HEK293 (cell line): ENCODE measurements around the gene TMEM150B.
A peak's percentile ranks its signal among the peaks of the same experiment; 100 is the strongest.

ENCODE experiments used
- CTCF ChIA-PET: fragments of 350-600 bp; formaldehyde crosslinking; extraction: SDS; loops from one replicate; lab custom pipeline; 2021; ENCODE audit warnings: antibody characterized with exemption; lab: Yijun Ruan, JAX
- POLR2A ChIA-PET: fragments of 300-600 bp; formaldehyde crosslinking; extraction: SDS; loops from one replicate; lab custom pipeline; 2020; ENCODE audit warnings: antibody characterized with exemption, inconsistent platforms; lab: Yijun Ruan, JAX
- H3K27ac ChIP-seq: fragments of 200-500 bp; sonication (Bioruptor generic); 2 replicates; pipeline ENCODE4 v1.5.1; 2014; ENCODE audit warnings: low read depth, low read length, control low read depth, inconsistent platforms; ENCODE audit errors: extremely low read depth
- H3K36me3 ChIP-seq, 2 experiments: fragments of 200-500 bp in 1 of 2; sonication (Bioruptor generic) in 1 of 2; 1 replicate in 1 of 2; 2 replicates in 1 of 2; pipeline ENCODE4 v1.5.1; 2014 to 2017; ENCODE audit warnings: inconsistent platforms in 2 of 2, low read length in 2 of 2; ENCODE audit not compliant: control insufficient read depth in 2 of 2, insufficient read depth in 1 of 2
- H3K4me1 ChIP-seq: fragments of 200-500 bp; sonication (Bioruptor generic); 2 replicates; pipeline ENCODE4 v1.5.1; 2014; ENCODE audit warnings: mild to moderate bottlenecking, low read length, inconsistent platforms; ENCODE audit not compliant: control insufficient read depth, insufficient read depth
- H3K4me3 ChIP-seq: 2 replicates; pipeline ENCODE4 v1.5.1; 2011; ENCODE audit warnings: low read depth, mild to moderate bottlenecking, control low read depth, low read length, moderate library complexity
- H3K9me3 ChIP-seq: fragments of 200-500 bp; sonication (Bioruptor generic); 2 replicates; pipeline ENCODE4 v1.5.1; 2014; ENCODE audit warnings: low read depth, low read length, inconsistent platforms; ENCODE audit not compliant: control insufficient read depth, insufficient read depth
- BCL11B ChIP-seq: fragments of 450-650 bp; formaldehyde crosslinking; IDR thresholded peaks from 2 replicates; pipeline ENCODE4 v1.5.1; 2016; ENCODE audit warnings: low read depth, missing biosample characterization, missing genetic modification characterization
- GLIS1 ChIP-seq: fragments of 450-650 bp; formaldehyde crosslinking; IDR thresholded peaks from 2 replicates; pipeline ENCODE4 v1.5.1; 2016; ENCODE audit warnings: missing biosample characterization, missing genetic modification characterization
- GLIS2 ChIP-seq: fragments of 450-650 bp; formaldehyde crosslinking; IDR thresholded peaks from 2 replicates; pipeline ENCODE4 v1.5.1; 2016; ENCODE audit warnings: missing biosample characterization, missing genetic modification characterization
- IKZF3 ChIP-seq: fragments of 450-650 bp; IDR thresholded peaks from 2 replicates; pipeline ENCODE4 v1.5.0; 2018; ENCODE audit warnings: missing biosample characterization, mild to moderate bottlenecking, missing genetic modification characterization, moderate library complexity
- KLF9 ChIP-seq: fragments of 450-650 bp; formaldehyde crosslinking; IDR thresholded peaks from 2 replicates; pipeline ENCODE4 v1.5.1; 2016; ENCODE audit warnings: missing biosample characterization, missing genetic modification characterization, low read depth
- PBX3 ChIP-seq: sonication (generic); formaldehyde crosslinking; IDR thresholded peaks from 2 replicates; pipeline ENCODE4 v1.8.1; 2022; ENCODE audit warnings: mild to moderate bottlenecking, moderate library complexity, missing genetic modification reagents
- REPIN1 ChIP-seq: fragments of 450-650 bp; formaldehyde crosslinking; IDR thresholded peaks from 2 replicates; pipeline ENCODE4 v1.5.1; 2017; ENCODE audit warnings: missing biosample characterization, missing genetic modification characterization, low read depth
- WT1 ChIP-seq: fragments of 450-650 bp; formaldehyde crosslinking; IDR thresholded peaks from 2 replicates; pipeline ENCODE4 v1.5.1; 2016; ENCODE audit warnings: missing biosample characterization, missing genetic modification characterization
- YY1 ChIP-seq: fragments of 450-650 bp; formaldehyde crosslinking; IDR thresholded peaks from 2 replicates; pipeline ENCODE4 v1.5.1; 2018; ENCODE audit warnings: missing biosample characterization, missing genetic modification characterization
- YY2 ChIP-seq: fragments of 450-650 bp; formaldehyde crosslinking; IDR thresholded peaks from 2 replicates; pipeline ENCODE4 v1.5.1; 2016; ENCODE audit warnings: missing biosample characterization, missing genetic modification characterization
- ZBTB20 ChIP-seq: fragments of 450-650 bp; formaldehyde crosslinking; IDR thresholded peaks from 2 replicates; pipeline ENCODE4 v1.5.1; 2016; ENCODE audit warnings: missing biosample characterization, missing genetic modification characterization
- ZBTB21 ChIP-seq: fragments of 450-650 bp; formaldehyde crosslinking; IDR thresholded peaks from 2 replicates; pipeline ENCODE4 v1.5.1; 2017; ENCODE audit warnings: missing biosample characterization, missing genetic modification characterization
- ZBTB8A ChIP-seq: fragments of 450-650 bp; formaldehyde crosslinking; IDR thresholded peaks from 2 replicates; pipeline ENCODE4 v1.5.1; 2016; ENCODE audit warnings: missing biosample characterization, missing genetic modification characterization
- ZEB2 ChIP-seq: fragments of 450-650 bp; formaldehyde crosslinking; IDR thresholded peaks from 2 replicates; pipeline ENCODE4 v1.5.1; 2016; ENCODE audit warnings: missing biosample characterization, missing genetic modification characterization
- ZFHX2 ChIP-seq: fragments of 450-650 bp; formaldehyde crosslinking; conservative IDR thresholded peaks from 2 replicates; pipeline ENCODE4 v1.5.1; 2016; ENCODE audit warnings: missing biosample characterization, missing genetic modification characterization
- ZIC2 ChIP-seq: fragments of 450-650 bp; formaldehyde crosslinking; IDR thresholded peaks from 2 replicates; pipeline ENCODE4 v1.5.1; 2016; ENCODE audit warnings: missing biosample characterization, missing genetic modification characterization
- ZNF10 ChIP-seq: fragments of 450-650 bp; formaldehyde crosslinking; IDR thresholded peaks from 2 replicates; pipeline ENCODE4 v1.5.1; 2017; ENCODE audit warnings: missing biosample characterization, missing genetic modification characterization
- ZNF121 ChIP-seq: fragments of 450-650 bp; formaldehyde crosslinking; IDR thresholded peaks from 2 replicates; pipeline ENCODE4 v1.5.1; 2016; ENCODE audit warnings: missing biosample characterization, missing genetic modification characterization
- ZNF2 ChIP-seq: fragments of 450-650 bp; formaldehyde crosslinking; IDR thresholded peaks from 2 replicates; pipeline ENCODE4 v1.5.1; 2016; ENCODE audit warnings: missing biosample characterization, missing genetic modification characterization
- ZNF211 ChIP-seq: fragments of 450-650 bp; formaldehyde crosslinking; IDR thresholded peaks from 2 replicates; pipeline ENCODE4 v1.5.1; 2016; ENCODE audit warnings: low read depth, missing biosample characterization, missing genetic modification characterization
- ZNF335 ChIP-seq: fragments of 450-650 bp; formaldehyde crosslinking; conservative IDR thresholded peaks from 2 replicates; pipeline ENCODE4 v1.5.1; 2016; ENCODE audit warnings: missing biosample characterization, missing genetic modification characterization
- ZNF341 ChIP-seq: fragments of 450-650 bp; formaldehyde crosslinking; IDR thresholded peaks from 2 replicates; pipeline ENCODE4; 2016; ENCODE audit warnings: low read depth, missing biosample characterization, missing genetic modification characterization
- ZNF366 ChIP-seq: fragments of 450-650 bp; formaldehyde crosslinking; conservative IDR thresholded peaks from 2 replicates; pipeline ENCODE4 v1.5.1; 2016; ENCODE audit warnings: missing biosample characterization, missing genetic modification characterization
- ZNF423 ChIP-seq: fragments of 450-650 bp; formaldehyde crosslinking; IDR thresholded peaks from 2 replicates; pipeline ENCODE4 v1.5.1; 2016; ENCODE audit warnings: missing biosample characterization, missing genetic modification characterization
- ZNF433 ChIP-seq: fragments of 450-650 bp; formaldehyde crosslinking; IDR thresholded peaks from 2 replicates; pipeline ENCODE4 v1.5.1; 2016; ENCODE audit warnings: missing biosample characterization, missing genetic modification characterization, low read depth
- ZNF561 ChIP-seq: fragments of 450-650 bp; IDR thresholded peaks from 2 replicates; pipeline ENCODE4 v1.5.1; 2018; ENCODE audit warnings: missing biosample characterization, missing genetic modification characterization, borderline replicate concordance
- ZNF571 ChIP-seq: fragments of 450-650 bp; formaldehyde crosslinking; IDR thresholded peaks from 2 replicates; pipeline ENCODE4 v1.5.0; 2017; ENCODE audit warnings: missing biosample characterization, missing genetic modification characterization
- ZNF585B ChIP-seq: fragments of 450-650 bp; formaldehyde crosslinking; IDR thresholded peaks from 2 replicates; pipeline ENCODE4 v1.5.1; 2016; ENCODE audit warnings: missing biosample characterization, missing genetic modification characterization
- ZNF654 ChIP-seq: fragments of 450-650 bp; formaldehyde crosslinking; IDR thresholded peaks from 2 replicates; pipeline ENCODE4 v1.5.1; 2016; ENCODE audit warnings: low read depth, missing biosample characterization, missing genetic modification characterization
- ZNF664 ChIP-seq: fragments of 450-650 bp; formaldehyde crosslinking; IDR thresholded peaks from 2 replicates; pipeline ENCODE4 v1.5.1; 2016; ENCODE audit warnings: missing biosample characterization, missing genetic modification characterization
- ZNF701 ChIP-seq: fragments of 450-650 bp; formaldehyde crosslinking; IDR thresholded peaks from 2 replicates; pipeline ENCODE4 v1.5.1; 2016; ENCODE audit warnings: missing biosample characterization, missing genetic modification characterization
- ZNF777 ChIP-seq: fragments of 450-650 bp; formaldehyde crosslinking; IDR thresholded peaks from 2 replicates; pipeline ENCODE4 v1.5.1; 2017; ENCODE audit warnings: missing biosample characterization, missing genetic modification characterization, borderline replicate concordance
- ZNF843 ChIP-seq: fragments of 450-650 bp; formaldehyde crosslinking; IDR thresholded peaks from 2 replicates; pipeline ENCODE4 v1.5.1; 2016; ENCODE audit warnings: missing biosample characterization, missing genetic modification characterization
- ZXDB ChIP-seq: fragments of 450-650 bp; formaldehyde crosslinking; IDR thresholded peaks from 2 replicates; pipeline ENCODE4 v1.5.1; 2016; ENCODE audit warnings: missing biosample characterization, missing genetic modification characterization
- TF ChIP-seq, protein P1 (sequence below): fragments of 450-650 bp; formaldehyde crosslinking; IDR thresholded peaks from 2 replicates; pipeline ENCODE4 v1.5.1; 2016; ENCODE audit warnings: missing biosample characterization, missing genetic modification characterization
- TF ChIP-seq, protein P2 (sequence below): fragments of 450-650 bp; formaldehyde crosslinking; IDR thresholded peaks from 2 replicates; pipeline ENCODE4; 2016; ENCODE audit warnings: missing biosample characterization, missing genetic modification characterization

Gene TMEM150B

GRCh38 chr19:55340784-55341147 is 15.6 kb upstream of the TMEM150B start (continued):
- TF ChIP-seq WT1 (tag by site-specific recombination): peak; percentile 23; the same call in 1 of the 2 replicates
- TF ChIP-seq ZNF433 (tag by site-specific recombination): no peak
- TF ChIP-seq BCL11B (tag by site-specific recombination): peak; percentile 59; the same call in 1 of the 2 replicates
- peak; percentile 32; the same call in 1 of the 2 replicates for TF ChIP-seq ZNF843
- TF ChIP-seq ZNF335: peak; percentile 35; the same call in 1 of the 2 replicates
- 0 out of 2 replicates have a peak, but pooled peaks have one; percentile 23 for TF ChIP-seq PBX3
- peak; percentile 37 for TF ChIP-seq ZFHX2 (tag by site-specific recombination)
- peak; percentile 54; the same call in 1 of the 2 replicates for TF ChIP-seq ZNF366 (tag by site-specific recombination)
- TF ChIP-seq, protein P1, sequence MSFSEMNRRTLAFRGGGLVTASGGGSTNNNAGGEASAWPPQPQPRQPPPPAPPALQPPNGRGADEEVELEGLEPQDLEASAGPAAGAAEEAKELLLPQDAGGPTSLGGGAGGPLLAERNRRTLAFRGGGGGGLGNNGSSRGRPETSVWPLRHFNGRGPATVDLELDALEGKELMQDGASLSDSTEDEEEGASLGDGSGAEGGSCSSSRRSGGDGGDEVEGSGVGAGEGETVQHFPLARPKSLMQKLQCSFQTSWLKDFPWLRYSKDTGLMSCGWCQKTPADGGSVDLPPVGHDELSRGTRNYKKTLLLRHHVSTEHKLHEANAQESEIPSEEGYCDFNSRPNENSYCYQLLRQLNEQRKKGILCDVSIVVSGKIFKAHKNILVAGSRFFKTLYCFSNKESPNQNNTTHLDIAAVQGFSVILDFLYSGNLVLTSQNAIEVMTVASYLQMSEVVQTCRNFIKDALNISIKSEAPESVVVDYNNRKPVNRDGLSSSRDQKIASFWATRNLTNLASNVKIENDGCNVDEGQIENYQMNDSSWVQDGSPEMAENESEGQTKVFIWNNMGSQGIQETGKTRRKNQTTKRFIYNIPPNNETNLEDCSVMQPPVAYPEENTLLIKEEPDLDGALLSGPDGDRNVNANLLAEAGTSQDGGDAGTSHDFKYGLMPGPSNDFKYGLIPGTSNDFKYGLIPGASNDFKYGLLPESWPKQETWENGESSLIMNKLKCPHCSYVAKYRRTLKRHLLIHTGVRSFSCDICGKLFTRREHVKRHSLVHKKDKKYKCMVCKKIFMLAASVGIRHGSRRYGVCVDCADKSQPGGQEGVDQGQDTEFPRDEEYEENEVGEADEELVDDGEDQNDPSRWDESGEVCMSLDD: peak; percentile 60; the same call in 1 of the 2 replicates
- 0 out of 2 replicates have a peak, but pooled peaks have one; percentile 12 for TF ChIP-seq KLF9 (tag by site-specific recombination)
- no peak for TF ChIP-seq ZNF777 (tag by site-specific recombination)
- no peak for TF ChIP-seq YY1
- TF ChIP-seq ZNF423 (tag by site-specific recombination): peak; percentile 94
- TF ChIP-seq ZNF2: 0 out of 2 replicates have a peak, but pooled peaks have one; percentile 54
- TF ChIP-seq ZIC2: peak; percentile 100
- TF ChIP-seq GLIS2 (tag by site-specific recombination): peak; percentile 90
- peak; percentile 100 for TF ChIP-seq GLIS1 (tag by site-specific recombination)
- 0 out of 2 replicates have a peak, but pooled peaks have one; percentile 9 for TF ChIP-seq ZNF341 (tag by site-specific recombination)
- TF ChIP-seq ZNF664 (tag by site-specific recombination): no peak
- TF ChIP-seq ZBTB20: no peak
- TF ChIP-seq ZBTB8A (tag by site-specific recombination): 0 out of 2 replicates have a peak, but pooled peaks have one; percentile 22

DNA sequence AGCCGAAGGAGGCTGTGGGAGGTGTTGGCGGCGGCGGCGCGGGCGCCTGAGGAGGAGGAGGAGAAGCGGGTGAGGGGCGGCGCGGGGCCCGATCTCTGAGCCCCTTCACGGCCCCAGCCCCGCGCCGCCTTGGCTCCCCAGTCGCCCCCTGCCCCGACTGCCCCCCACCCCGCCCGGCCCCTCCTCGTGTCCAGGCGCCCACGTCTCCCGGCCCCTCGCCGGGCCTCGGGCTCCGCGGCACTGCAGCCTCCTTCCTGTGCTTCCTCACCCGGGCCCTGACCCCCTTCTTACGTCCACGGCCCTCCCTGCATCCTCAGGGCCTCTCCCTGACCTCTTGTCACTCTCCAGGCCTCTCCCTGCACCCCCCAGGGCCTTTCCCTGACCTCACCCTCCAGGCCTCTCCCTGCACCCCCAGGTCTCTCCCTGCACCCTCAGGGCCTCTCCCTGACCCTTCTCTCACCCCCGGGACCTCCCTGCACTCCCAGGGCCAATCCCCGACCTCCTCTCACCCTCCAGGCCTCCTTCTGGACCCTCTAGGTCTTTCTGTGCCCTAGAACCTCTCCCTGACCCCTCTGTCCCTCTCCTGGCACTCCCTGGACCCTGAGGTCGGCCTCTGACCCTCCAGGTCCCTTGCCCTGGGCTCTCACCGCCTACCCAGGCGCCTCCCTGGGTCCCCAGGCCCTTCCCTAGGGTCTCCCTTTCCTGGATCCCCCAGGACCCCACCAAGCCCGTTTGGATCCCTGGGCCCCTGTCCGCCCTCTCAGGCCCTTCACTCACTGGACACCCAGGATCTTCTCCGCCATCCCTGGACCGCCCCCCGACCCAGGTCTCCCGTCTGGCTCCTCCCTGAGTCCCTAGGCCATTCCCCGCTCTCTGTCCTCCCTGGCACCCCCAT is 15.0 kb upstream of the TMEM150B start:
- ChIA-PET POLR2A (interaction anchor here (0.6 to 2.4 kb wide), 52 partner anchors 9 to 314 kb away, joined by 3 to 95 read pairs (median 4); partner anchors contain the start of genes BRSK1, FIZ1, GARIN5B and HSPBP1), CTCF (interaction anchor here (0.5 to 2.0 kb wide), 13 partner anchors 10 to 266 kb away, joined by 3 to 17 read pairs (median 4); partner anchors contain the start of gene ZNF865)
- Histone ChIP-seq H3K4me1 (peaks cover 14% of the 10 kb centered on the region), H3K36me3 (peaks cover 3 to 35% of the 10 kb centered on the region in 2 experiments), H3K27ac (peak overlapping the region; percentile 89), H3K4me3 (peak overlapping the region; percentile 88), H3K9me3 (no peaks in the 10 kb centered on the region)
- no peak for TF ChIP-seq IKZF3
- no peak for TF ChIP-seq ZEB2
- TF ChIP-seq ZNF211 (tag by site-specific recombination): no peak
- no peak for TF ChIP-seq ZNF571 (tag by site-specific recombination)
- TF ChIP-seq YY2 (tag by site-specific recombination): no peak
- no peak for TF ChIP-seq ZNF561 (tag by site-specific recombination)
- no peak for TF ChIP-seq ZBTB21 (tag by site-specific recombination)
- no peak for TF ChIP-seq ZXDB (tag by site-specific recombination)
- TF ChIP-seq REPIN1: no peak
- no peak for TF ChIP-seq ZNF585B (tag by site-specific recombination)
- TF ChIP-seq, protein P2, sequence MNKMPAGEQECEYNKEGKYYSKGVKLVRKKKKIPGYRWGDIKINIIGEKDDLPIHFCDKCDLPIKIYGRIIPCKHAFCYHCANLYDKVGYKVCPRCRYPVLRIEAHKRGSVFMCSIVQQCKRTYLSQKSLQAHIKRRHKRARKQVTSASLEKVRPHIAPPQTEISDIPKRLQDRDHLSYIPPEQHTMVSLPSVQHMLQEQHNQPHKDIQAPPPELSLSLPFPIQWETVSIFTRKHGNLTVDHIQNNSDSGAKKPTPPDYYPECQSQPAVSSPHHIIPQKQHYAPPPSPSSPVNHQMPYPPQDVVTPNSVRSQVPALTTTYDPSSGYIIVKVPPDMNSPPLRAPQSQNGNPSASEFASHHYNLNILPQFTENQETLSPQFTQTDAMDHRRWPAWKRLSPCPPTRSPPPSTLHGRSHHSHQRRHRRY (tag by site-specific recombination): no peak
- TF ChIP-seq ZNF10 (tag by site-specific recombination): no peak
- no peak for TF ChIP-seq ZNF654 (tag by site-specific recombination)
- no peak for TF ChIP-seq ZNF701
- no peak for TF ChIP-seq ZNF121 (tag by site-specific recombination)
